Left ventricle myocardium inferior (tissue), 1 donor: ENCODE data around the gene INSIG1. TPM values are rescaled to one million over a fixed set of nuclear protein-coding genes. Genes with fewer than 3 reads are reported as not detected.

ENCODE experiments used
- DNase-seq: peaks from one replicate; pipeline ENCODE4 v3.0.0-alpha.2; 2020
- H3K27ac ChIP-seq: fragments of 200-600 bp; replicated peaks from 2 replicates; pipeline ENCODE4 v1.8.0; 2021
- H3K27me3 ChIP-seq: fragments of 200-600 bp; 2 replicates; pipeline ENCODE4 v1.8.0; 2021; ENCODE audit warnings: low read depth
- H3K36me3 ChIP-seq: fragments of 200-600 bp; 2 replicates; pipeline ENCODE4 v1.8.0; 2021
- H3K4me1 ChIP-seq: fragments of 200-600 bp; 2 replicates; pipeline ENCODE4 v1.8.0; 2021
- H3K4me3 ChIP-seq: fragments of 200-600 bp; 2 replicates; pipeline ENCODE4 v1.8.0; 2021; ENCODE audit warnings: mild to moderate bottlenecking, moderate library complexity
- H3K9me3 ChIP-seq: fragments of 200-600 bp; replicated peaks from 2 replicates; pipeline ENCODE4 v1.8.0; 2021
- CTCF ChIP-seq: fragments of 200-600 bp; IDR thresholded peaks from 2 replicates; pipeline ENCODE4 v1.8.0; 2021; ENCODE audit warnings: antibody characterized with exemption, mild to moderate bottlenecking, borderline replicate concordance
- intact Hi-C: fragments of 100-400 bp; cut with micrococcal nuclease; formaldehyde crosslinking; loops from one replicate; pipeline ENCODE4 v1.11.0; 2022
- total RNA-seq: library from RNA; stranded (reverse); fragmentation: NEBNext Ultra II Directional; extraction: Animal tissue kit (Norgen Biotek cat#: 25700); gene quantifications from one replicate; pipeline ENCODE4 v1.2.1, GENCODE V29; 2021
- donor health status: DM: no; HTN: yes; CAD: no; lungs with severe emphysema.

INSIG1 gene
- total RNA-seq, 1 donor from 2014 or later = 7.5 TPM

DNA sequence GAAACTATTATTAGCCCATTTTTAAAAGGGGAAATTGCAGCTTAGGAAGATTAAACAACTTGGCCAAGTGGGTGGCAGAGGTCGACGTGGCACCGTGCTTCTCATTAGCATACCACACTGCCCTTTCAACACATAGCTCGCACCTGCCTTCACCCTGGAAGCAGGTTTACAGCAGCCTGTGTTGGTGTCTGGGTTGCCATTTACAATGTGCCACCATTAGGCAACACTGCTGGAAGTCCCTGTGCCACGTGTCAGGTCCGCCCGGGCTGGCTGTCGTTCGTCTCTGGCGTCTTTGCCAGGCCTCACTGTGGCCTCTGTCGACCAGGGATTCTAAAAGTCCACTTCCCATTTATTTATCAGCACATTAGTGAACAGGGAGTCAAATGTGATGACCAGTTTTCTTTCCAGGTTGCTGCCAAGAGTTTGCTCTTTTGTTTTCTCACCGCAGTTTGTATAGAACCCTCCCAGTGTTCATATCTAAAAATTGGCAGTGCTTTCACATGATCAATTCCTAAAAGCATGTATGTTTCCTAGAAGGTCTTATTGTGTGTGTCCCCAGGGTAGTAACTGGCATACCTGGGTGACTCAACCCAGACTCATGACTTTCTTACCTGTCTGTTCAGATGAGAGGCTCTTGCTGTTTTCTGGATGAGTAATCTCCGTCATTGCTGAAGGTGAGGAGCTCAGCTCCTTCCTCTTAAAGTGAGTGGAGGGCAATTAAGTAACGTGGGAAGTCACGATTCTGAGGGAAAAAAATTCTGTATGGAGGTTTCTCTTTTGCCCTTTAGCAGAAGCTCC is 9.2 kb downstream of the INSIG1 start:
- H3K36me3 ChIP-seq = peaks cover 59% of the 10 kb centered on the region
- no peak for TF ChIP-seq CTCF
- DNase-seq = no peak
- no peaks in the 10 kb centered on the region for H3K27me3 ChIP-seq
- intact Hi-C loops = no loop called here
- no peaks in the 10 kb centered on the region for H3K9me3 ChIP-seq
- H3K27ac ChIP-seq = no peak overlapping the region
- no peak overlapping the region for H3K4me3 ChIP-seq
- peaks cover 10% of the 10 kb centered on the region for H3K4me1 ChIP-seq

DNA sequence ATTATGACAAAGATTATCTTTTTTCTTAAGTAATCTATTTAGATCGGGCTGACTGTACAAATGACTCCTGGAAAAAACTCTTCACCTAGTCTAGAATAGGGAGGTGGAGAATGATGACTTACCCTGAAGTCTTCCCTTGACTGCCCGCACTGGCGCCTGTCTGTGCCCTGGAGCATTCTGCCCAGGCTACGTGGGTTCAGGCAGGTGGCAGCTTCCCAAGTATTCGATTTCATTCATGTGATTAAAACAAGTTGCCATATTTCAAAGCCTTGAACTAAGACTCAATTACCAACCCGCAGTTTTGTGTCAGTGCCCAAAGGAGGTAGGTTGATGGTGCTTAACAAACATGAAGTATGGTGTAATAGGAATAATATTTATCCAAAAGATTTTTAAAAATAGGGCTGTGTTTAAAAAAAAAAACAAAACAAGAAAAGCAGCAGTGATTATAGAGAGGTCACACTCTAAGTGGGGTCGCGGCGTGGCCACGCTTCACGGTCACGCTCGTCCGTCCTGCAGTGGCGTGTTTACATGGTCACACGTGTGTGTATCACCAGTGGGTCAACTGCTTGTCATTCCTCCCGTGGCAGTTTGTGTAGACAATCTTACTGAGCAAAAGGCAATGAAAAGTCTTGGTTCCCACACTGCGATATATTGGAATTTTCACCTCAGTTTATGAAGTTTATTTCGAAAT is 10.8 kb downstream of the INSIG1 start:
- Histone ChIP-seq H3K27ac (no peak overlapping the region), H3K4me1 (peaks cover 6% of the 10 kb centered on the region), H3K9me3 (no peaks in the 10 kb centered on the region), H3K4me3 (no peak overlapping the region), H3K27me3 (no peaks in the 10 kb centered on the region), H3K36me3 (peaks cover 59% of the 10 kb centered on the region)
- intact Hi-C loops = no loop called here
- no peak for DNase-seq
- no peak for TF ChIP-seq CTCF

DNA sequence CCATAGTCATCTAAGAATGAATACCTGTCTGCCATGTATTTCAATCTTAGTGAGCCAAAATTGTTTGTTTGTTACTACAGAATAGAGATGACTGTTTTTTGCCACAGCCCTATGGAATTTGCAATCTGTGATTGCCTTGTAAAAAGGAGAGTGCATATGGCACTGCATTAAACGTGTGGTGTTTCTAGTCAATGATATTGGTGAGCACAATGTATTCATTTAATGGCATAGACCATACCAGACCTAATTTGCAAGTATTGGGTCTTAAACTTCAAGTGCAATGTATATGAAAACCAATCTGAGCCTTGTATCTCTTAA is 11.3 kb downstream of the INSIG1 start:
- Histone ChIP-seq H3K9me3 (no peaks in the 10 kb centered on the region), H3K4me3 (no peak overlapping the region), H3K27me3 (no peaks in the 10 kb centered on the region), H3K4me1 (peaks cover under 1% of the 10 kb centered on the region), H3K36me3 (peaks cover 56% of the 10 kb centered on the region), H3K27ac (no peak overlapping the region)
- intact Hi-C loops = no loop called here
- no peak for TF ChIP-seq CTCF
- DNase-seq = no peak

- Histone ChIP-seq H3K27ac (no peak overlapping the region), H3K27me3 (no peaks in the 10 kb centered on the region), H3K9me3 (no peaks in the 10 kb centered on the region), H3K4me3 (no peak overlapping the region), H3K36me3 (peaks cover 48% of the 10 kb centered on the region), H3K4me1 (no peaks in the 10 kb centered on the region)
- TF ChIP-seq CTCF = no peak
- no peak for DNase-seq
- intact Hi-C loops = no loop called here
Measured at GRCh38 chr7:155310425-155311114, 12.9 kb downstream of the INSIG1 start.

DNA sequence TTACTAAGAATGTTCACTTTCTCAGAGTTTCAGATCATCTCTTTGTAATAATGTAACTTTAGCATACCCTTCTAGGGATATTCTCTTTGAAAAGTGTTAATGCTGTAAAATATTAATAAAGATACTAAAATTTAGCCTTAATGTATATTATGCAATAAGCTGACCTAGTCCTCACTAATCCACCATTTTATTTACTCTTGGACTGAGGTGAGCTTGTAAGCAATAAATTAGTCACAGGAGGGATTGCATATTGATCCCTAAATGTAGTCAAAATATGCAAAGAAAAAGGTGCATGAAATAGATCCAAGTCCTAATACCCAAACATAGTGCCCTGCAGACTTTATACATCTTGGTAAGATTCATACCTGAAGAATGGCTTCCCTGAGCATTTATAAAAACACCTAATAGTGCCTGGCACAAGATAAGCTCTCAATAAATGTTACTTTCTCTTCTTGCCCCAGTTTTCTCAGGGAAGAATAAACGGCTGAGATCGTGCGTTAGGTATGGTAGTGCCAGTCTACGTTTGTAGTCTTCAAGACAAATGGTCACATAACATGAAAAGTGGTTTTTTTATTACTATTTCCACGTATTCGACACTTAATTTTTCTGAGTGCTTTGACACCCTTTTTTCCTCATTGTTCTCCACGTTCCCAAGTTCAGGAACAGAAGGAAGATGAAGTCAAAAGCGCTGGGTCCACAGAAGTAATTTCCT is 14.3 kb downstream of the INSIG1 start:
- peaks cover 38% of the 10 kb centered on the region for H3K36me3 ChIP-seq
- H3K4me3 ChIP-seq = no peak overlapping the region
- no peak for DNase-seq
- TF ChIP-seq CTCF = no peak
- no peaks in the 10 kb centered on the region for H3K4me1 ChIP-seq
- H3K9me3 ChIP-seq = no peaks in the 10 kb centered on the region
- H3K27ac ChIP-seq = no peak overlapping the region
- intact Hi-C loops = no loop called here
- peaks cover 10% of the 10 kb centered on the region for H3K27me3 ChIP-seq
